Measurements from ENCODE around the gene MYOF.
"Not testable (repeated sequence)": the region's sequence is repeated elsewhere in the genome, so short reads cannot be mapped to it uniquely, and the experiment has no call there.

MYOF gene

GRCh38 chr10:93369588-93370164 lies 112.5 kb downstream of the MYOF start:
- CTCF ChIA-PET = interaction anchor here (1.3 to 2.8 kb wide), 3 partner anchors 113 to 297 kb away, joined by 3 to 17 read pairs (median 3); partner anchors contain the start of gene MYOF
- no peak for TF ChIP-seq CTCF (IDR thresholded peaks at IDR 0.05; ENCODE audit: control extremely low read depth, extremely low read depth, low read depth, missing control alignments)
- POLR2A ChIA-PET = no interaction called here

DNA sequence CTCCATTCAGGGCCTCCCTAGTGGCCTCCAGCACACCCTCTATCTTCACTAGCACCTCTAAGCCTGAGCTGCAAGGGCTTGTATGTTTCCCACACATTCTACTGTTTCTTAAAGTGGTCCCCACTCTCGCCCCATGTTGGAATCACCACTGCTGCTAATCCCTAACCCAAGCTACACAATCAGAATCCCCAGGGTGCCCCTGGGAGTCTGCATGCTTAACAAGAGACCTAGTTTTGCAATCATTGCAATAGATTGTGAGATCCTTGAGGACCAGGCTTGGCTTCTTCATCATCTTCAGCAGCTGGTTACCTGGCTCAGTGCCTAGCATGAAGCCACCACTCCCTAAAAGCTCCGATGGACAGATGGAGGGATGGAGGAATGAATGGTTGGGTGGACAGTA lies 113.9 kb downstream of the MYOF start:
- TF ChIP-seq CTCF (IDR thresholded peaks at IDR 0.05; ENCODE audit: control extremely low read depth, extremely low read depth, low read depth, missing control alignments) = no peak
- ChIA-PET POLR2A (interaction anchor here (0.6 kb wide), 1 partner anchor 333 kb away, joined by 7 read pairs; no protein-coding TSS in a partner anchor), CTCF (interaction anchor here (1.1 to 4.1 kb wide), 7 partner anchors 8 to 296 kb away, joined by 3 to 26 read pairs (median 10); partner anchors contain the start of gene MYOF)
- DNase-seq (ENCODE audit: extremely low spot score) = no peak

More at GRCh38 chr10:93369588-93370164, 112.5 kb downstream of the MYOF start:
- DNase-seq (ENCODE audit: extremely low spot score) = no peak

GRCh38 chr10:93367664-93368063 lies 114.5 kb downstream of the MYOF start:
- ChIA-PET POLR2A (no interaction called here), CTCF (interaction anchor here (1.1 to 4.1 kb wide), 7 partner anchors 8 to 115 kb away, joined by 4 to 26 read pairs (median 10); partner anchors contain the start of gene MYOF)
- TF ChIP-seq CTCF (IDR thresholded peaks at IDR 0.05; ENCODE audit: control extremely low read depth, extremely low read depth, low read depth, missing control alignments) = no peak
- DNase-seq (ENCODE audit: extremely low spot score) = no peak

DNA sequence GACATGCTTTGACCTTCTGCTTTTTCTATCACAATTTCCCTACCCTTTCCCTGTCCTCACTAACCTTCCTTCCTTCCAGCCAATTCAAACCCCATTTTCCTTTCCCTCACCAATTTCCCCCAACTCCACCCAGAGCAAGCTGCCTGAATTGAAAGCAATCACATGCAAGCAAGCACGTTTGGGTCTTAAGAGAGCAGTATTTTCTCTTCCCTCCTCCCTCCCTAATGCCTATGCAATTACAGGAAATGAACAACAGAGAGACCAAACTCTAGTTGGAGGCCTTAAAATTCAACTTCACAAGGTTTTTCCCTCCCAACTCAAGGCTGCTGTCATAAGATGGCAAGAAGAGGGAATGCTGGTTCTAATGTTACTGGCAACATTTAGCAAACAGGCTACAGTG lies 117.2 kb downstream of the MYOF start:
- ChIA-PET CTCF (interaction anchor here (4.1 kb wide), 1 partner anchor 11 kb away, joined by 26 read pairs; no protein-coding TSS in a partner anchor), POLR2A (no interaction called here)
- DNase-seq (ENCODE audit: extremely low spot score) = no peak
- no peak for TF ChIP-seq CTCF (IDR thresholded peaks at IDR 0.05; ENCODE audit: control extremely low read depth, extremely low read depth, low read depth, missing control alignments)

- no peak for DNase-seq (ENCODE audit: extremely low spot score)
- TF ChIP-seq CTCF (IDR thresholded peaks at IDR 0.05; ENCODE audit: control extremely low read depth, extremely low read depth, low read depth, missing control alignments) = no peak
- POLR2A ChIA-PET = no interaction called here
- CTCF ChIA-PET = interaction anchor here (1.2 to 4.1 kb wide), 4 partner anchors 9 to 119 kb away, joined by 3 to 26 read pairs (median 8); partner anchors contain the start of gene MYOF
These were observed 118.1 kb downstream of the MYOF start for GRCh38 chr10:93363891-93364648.

DNA sequence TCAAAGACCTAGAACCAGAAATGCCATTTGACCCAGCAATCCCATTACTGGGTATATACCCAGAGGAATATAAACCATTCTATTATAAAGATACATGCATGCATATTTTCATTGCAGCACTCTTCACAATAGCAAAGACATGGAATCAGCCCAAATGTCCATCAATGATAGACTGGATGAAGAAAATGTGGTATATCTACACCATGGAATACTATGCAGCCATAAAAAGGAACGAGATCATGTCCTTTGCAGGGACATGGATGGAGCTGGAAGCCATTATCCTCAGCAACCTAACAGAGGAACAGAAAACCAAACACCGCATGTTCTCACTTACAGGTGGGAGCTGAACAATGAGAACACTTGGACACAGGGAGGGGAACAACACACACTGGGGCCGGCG lies 123.7 kb downstream of the MYOF start:
- DNase-seq (ENCODE audit: extremely low spot score); POLR2A ChIA-PET: not testable (repeated sequence)
- CTCF ChIA-PET = interaction anchor here (1.0 to 2.5 kb wide), 16 partner anchors 9 to 478 kb away, joined by 3 to 10 read pairs (median 4); partner anchors contain the start of genes CEP55 and MYOF

- TF ChIP-seq CTCF (IDR thresholded peaks at IDR 0.05; ENCODE audit: control extremely low read depth, extremely low read depth, low read depth, missing control alignments) = peak; percentile 48
- no peak for DNase-seq (ENCODE audit: extremely low spot score)
- POLR2A ChIA-PET = no interaction called here
- CTCF ChIA-PET = interaction anchor here (0.9 to 2.5 kb wide), 19 partner anchors 8 to 477 kb away, joined by 3 to 10 read pairs (median 4); partner anchors contain the start of genes CEP55 and MYOF
These were observed 124.5 kb downstream of the MYOF start for GRCh38 chr10:93357680-93358079.

Data from GM10248 (cell line).